OCI-LY7 (cell line): ENCODE results near the gene TAGLN3. TPM values are rescaled to one million over a fixed set of nuclear protein-coding genes. Genes with fewer than 3 reads are reported as not detected.

Experiments used
- BruUV-seq: library from RNA; stranded (reverse); fragments of 400-500 nt; replicated peaks from 2 replicates; lab custom pipeline; 2021; lab: Mats Ljungman, UMichigan
- CTCF ChIA-PET: fragments of 300-600 bp; sonication (Branson Sonifier 250); formaldehyde crosslinking; loops from one replicate; lab custom pipeline; 2022; ENCODE audit warnings: antibody characterized with exemption; ENCODE audit not compliant: unreplicated experiment; lab: Charles Lee
- POLR2A ChIA-PET: fragments of 300-600 bp; sonication (Branson Sonifier 250); formaldehyde crosslinking; loops from one replicate; lab custom pipeline; 2022; ENCODE audit warnings: antibody characterized with exemption; lab: Charles Lee
- DNase-seq: peaks from one replicate; pipeline ENCODE4 v3.0.0-alpha.2; 2015; ENCODE audit warnings: low spot score
- H2AFZ ChIP-seq: fragments of 200-600 bp; sonication (generic), shearing (Covaris generic); 2 replicates; pipeline ENCODE4 v1.6.1; 2014; ENCODE audit warnings: mild to moderate bottlenecking, antibody characterized with exemption, low read length, moderate library complexity
- H3K27ac ChIP-seq: fragments of 200-600 bp; sonication (generic); 2 replicates; pipeline ENCODE4 v1.5.1; 2014; ENCODE audit warnings: mixed run types, low read depth, mild to moderate bottlenecking, moderate library complexity, low read length, inconsistent platforms; ENCODE audit not compliant: poor library complexity, severe bottlenecking
- H3K36me3 ChIP-seq: fragments of 200-600 bp; sonication (generic); 2 replicates; pipeline ENCODE4 v1.6.1; 2014; ENCODE audit warnings: mild to moderate bottlenecking, antibody characterized with exemption, low read length, moderate library complexity, mixed read lengths; ENCODE audit not compliant: insufficient read depth
- H3K4me1 ChIP-seq: fragments of 200-600 bp; sonication (generic); 2 replicates; pipeline ENCODE4 v1.5.1; 2014; ENCODE audit warnings: mild to moderate bottlenecking, low read length; ENCODE audit not compliant: insufficient read depth, poor library complexity, severe bottlenecking
- H3K4me2 ChIP-seq: fragments of 200-600 bp; sonication (generic); 2 replicates; pipeline ENCODE4 v1.6.1; 2014; ENCODE audit warnings: mild to moderate bottlenecking, low read length
- H3K4me3 ChIP-seq: fragments of 200-600 bp; sonication (generic); 2 replicates; pipeline ENCODE4 v1.5.1; 2014; ENCODE audit warnings: mild to moderate bottlenecking, low read depth, low read length; ENCODE audit not compliant: poor library complexity, severe bottlenecking
- H3K79me2 ChIP-seq: fragments of 200-600 bp; sonication (generic); 2 replicates; pipeline ENCODE4 v1.6.1; 2016; ENCODE audit warnings: low read depth, mild to moderate bottlenecking, low read length, moderate library complexity, mixed read lengths; ENCODE audit not compliant: insufficient read depth
- H3K9me2 ChIP-seq: fragments of 200-600 bp; sonication (generic); 2 replicates; pipeline ENCODE4 v1.6.1; 2016; ENCODE audit warnings: mild to moderate bottlenecking, low read length, mixed read lengths; ENCODE audit not compliant: insufficient read depth
- H3K9me3 ChIP-seq: fragments of 200-600 bp; sonication (generic); 2 replicates; pipeline ENCODE4 v1.6.1; 2014; ENCODE audit warnings: mild to moderate bottlenecking, mixed run types, low read length, mixed read lengths
- H4K20me1 ChIP-seq: fragments of 200-600 bp; sonication (generic); 2 replicates; pipeline ENCODE4 v1.6.1; 2014; ENCODE audit warnings: mild to moderate bottlenecking, antibody characterized with exemption, low read length, moderate library complexity, mixed read lengths; ENCODE audit not compliant: insufficient read depth
- CTCF ChIP-seq: fragments of 200-600 bp; sonication (generic); conservative IDR thresholded peaks from 2 replicates; pipeline ENCODE4 v1.5.1; 2014; ENCODE audit warnings: mild to moderate bottlenecking, antibody characterized with exemption, low read length, moderate library complexity, mixed read lengths
- EZH2phosphoT487 ChIP-seq: fragments of 200-600 bp; sonication (generic); IDR thresholded peaks from 2 replicates; pipeline ENCODE4 v1.6.1; 2018; ENCODE audit warnings: low read depth, borderline replicate concordance, mild to moderate bottlenecking, mixed run types, antibody characterized with exemption, low read length, moderate library complexity, mixed read lengths
- intact Hi-C: fragments of 100-400 bp; cut with micrococcal nuclease; formaldehyde crosslinking; loops from one replicate; pipeline ENCODE4 v1.10.0; 2022; ENCODE audit not compliant: unreplicated experiment
- total RNA-seq, 2 experiments: library from RNA; depleted of rRNA in 1 of 2; stranded (reverse); fragments of >200 nt in 1 of 2; shearing (Covaris generic) in 1 of 2; gene quantifications; 2 replicates each; pipeline ENCODE4 v1.2.3, GENCODE V29; 2014 to 2022

The TAGLN3 gene
- total RNA-seq, 2 experiments from 2014 or later = not detected

DNA sequence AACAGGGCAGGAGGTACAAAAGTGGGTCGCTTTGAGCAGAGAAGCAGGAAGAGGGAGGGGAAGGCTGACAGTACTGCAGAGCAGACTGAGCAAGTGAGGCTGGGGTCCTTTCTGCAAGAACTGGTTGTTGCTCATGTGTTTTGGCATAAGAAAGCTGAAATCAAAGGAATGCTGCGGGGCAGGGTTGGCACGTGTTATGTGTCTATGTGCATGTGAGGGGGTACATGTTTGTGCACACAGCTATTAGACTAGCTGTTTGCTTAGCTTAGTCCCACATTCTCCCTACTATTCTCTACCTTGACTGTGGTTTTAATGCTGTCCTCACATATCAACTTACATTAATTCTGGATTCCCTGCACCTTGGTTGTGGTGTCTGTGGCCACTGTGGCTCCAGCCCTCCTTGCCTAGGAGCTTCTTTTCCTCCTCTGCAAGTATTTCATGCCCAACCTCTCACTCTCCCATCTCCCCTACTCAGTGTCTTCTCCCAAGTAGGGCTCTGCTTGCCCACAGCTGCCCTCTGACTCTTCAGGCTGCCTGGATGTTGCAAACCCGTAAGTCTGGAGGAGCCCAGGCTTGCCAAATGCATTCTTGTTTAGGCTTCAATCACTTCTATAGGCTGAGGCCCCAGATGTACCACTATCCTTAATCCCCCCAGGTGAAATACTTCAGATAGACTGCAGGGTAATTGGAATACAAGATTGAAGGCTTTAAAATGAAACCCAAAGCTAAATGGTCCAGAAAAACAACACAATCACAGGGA is 4.8 kb downstream of the TAGLN3 start:
- ChIA-PET CTCF (interaction anchor here (0.7 kb wide), 1 partner anchor 11 kb away, joined by 3 read pairs; no protein-coding TSS in a partner anchor), POLR2A (interaction anchor here (1.0 to 2.1 kb wide), 4 partner anchors 10 to 17 kb away, joined by 3 to 7 read pairs (median 5); no protein-coding TSS in a partner anchor)
- H2AFZ ChIP-seq = no peak overlapping the region
- peaks cover 8% of the 10 kb centered on the region for H3K4me1 ChIP-seq
- no TSS peak for BruUV-seq
- no peak for DNase-seq
- no peaks in the 10 kb centered on the region for H3K9me3 ChIP-seq
- no peak overlapping the region for H3K4me2 ChIP-seq
- no peaks in the 10 kb centered on the region for H3K36me3 ChIP-seq
- H3K79me2 ChIP-seq = no peaks in the 10 kb centered on the region
- H3K9me2 ChIP-seq = no peaks in the 10 kb centered on the region
- H4K20me1 ChIP-seq = no peaks in the 10 kb centered on the region
- no peak overlapping the region for H3K4me3 ChIP-seq
- intact Hi-C loops = no loop called here
- H3K27ac ChIP-seq = no peak overlapping the region
- no peak for TF ChIP-seq EZH2phosphoT487
- TF ChIP-seq CTCF = no peak

GRCh38 chr3:112004187-112004586 is 5.5 kb downstream of the TAGLN3 start:
- Histone ChIP-seq H3K4me2 (no peak overlapping the region), H4K20me1 (no peaks in the 10 kb centered on the region), H3K27ac (no peak overlapping the region), H3K9me2 (no peaks in the 10 kb centered on the region), H3K4me1 (peaks cover 1% of the 10 kb centered on the region), H3K4me3 (no peak overlapping the region), H2AFZ (no peak overlapping the region), H3K36me3 (no peaks in the 10 kb centered on the region), H3K9me3 (no peaks in the 10 kb centered on the region), H3K79me2 (no peaks in the 10 kb centered on the region)
- intact Hi-C loops = no loop called here
- ChIA-PET POLR2A (interaction anchor here (1.0 to 2.1 kb wide), 3 partner anchors 12 to 18 kb away, joined by 3 to 7 read pairs (median 4); no protein-coding TSS in a partner anchor), CTCF (no interaction called here)
- TF ChIP-seq EZH2phosphoT487 (no peak), CTCF (no peak)
- no TSS peak for BruUV-seq
- DNase-seq = no peak

DNA sequence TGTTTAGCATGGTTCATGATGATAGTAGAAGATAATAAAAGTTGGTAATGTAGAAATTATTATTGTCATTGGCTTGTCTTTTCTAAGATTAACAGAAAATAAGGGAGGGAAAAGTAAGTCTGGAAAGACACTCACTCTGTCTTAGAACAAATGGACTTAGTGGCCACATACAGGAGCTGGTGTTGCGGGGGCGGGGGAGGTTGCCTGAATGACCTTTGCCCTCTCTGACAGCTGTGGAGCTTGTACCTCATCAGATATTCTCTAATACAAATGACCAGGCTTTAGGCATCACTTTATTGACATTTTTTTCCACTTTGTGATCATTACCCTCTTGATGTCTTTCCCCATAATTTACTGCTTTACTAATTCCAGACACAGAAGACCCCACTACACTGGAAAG is 5.9 kb downstream of the TAGLN3 start:
- Histone ChIP-seq H3K4me1 (no peaks in the 10 kb centered on the region), H2AFZ (no peak overlapping the region), H3K4me3 (no peak overlapping the region), H3K9me3 (no peaks in the 10 kb centered on the region), H3K4me2 (no peak overlapping the region), H3K27ac (no peak overlapping the region), H3K36me3 (no peaks in the 10 kb centered on the region), H4K20me1 (no peaks in the 10 kb centered on the region), H3K9me2 (no peaks in the 10 kb centered on the region), H3K79me2 (no peaks in the 10 kb centered on the region)
- ChIA-PET POLR2A (interaction anchor here (1.0 to 2.1 kb wide), 3 partner anchors 13 to 18 kb away, joined by 3 to 7 read pairs (median 4); no protein-coding TSS in a partner anchor), CTCF (no interaction called here)
- TF ChIP-seq CTCF (no peak), EZH2phosphoT487 (no peak)
- intact Hi-C loops = no loop called here
- no TSS peak for BruUV-seq
- no peak for DNase-seq
